G401.6 (cell line): Measurements from ENCODE around the gene TCF7.

Source experiments
- FAIRE-seq: peaks from 2 replicates; lab custom pipeline; 2012; peaks lifted over from hg19 to GRCh38; lab: Jason Lieb, UNC

TCF7 gene

GRCh38 chr5:134183481-134183880 lies 69.0 kb downstream of the TCF7 start:
- no peak for FAIRE-seq

GRCh38 chr5:134184155-134185135 lies 70.0 kb downstream of the TCF7 start:
- FAIRE-seq = no peak

GRCh38 chr5:134188092-134188491 lies 73.6 kb downstream of the TCF7 start:
- FAIRE-seq = no peak

- no peak for FAIRE-seq
Measured at GRCh38 chr5:134189031-134189430, 74.5 kb downstream of the TCF7 start.

GRCh38 chr5:134195666-134196065 lies 81.2 kb downstream of the TCF7 start:
- no peak for FAIRE-seq
